ENCODE measurements around the gene LIMS2. TPM values are rescaled to one million over a fixed set of nuclear protein-coding genes. Genes with fewer than 3 reads are reported as not detected.

The LIMS2 gene
- polyA plus RNA-seq, 1 donor (not counting 4 experiments of a cell fraction or from before 2014, with no cell fraction given) = not detected

- no peak for FAIRE-seq
- TF ChIP-seq CTCF (optimal IDR thresholded peaks at IDR 0.05 in 1 of 3, IDR thresholded peaks at IDR 0.05 in 1 of 3, conservative IDR thresholded peaks at IDR 0.05 in 1 of 3; ENCODE audit: extremely low read depth in 1 of 3, insufficient read depth in 2 of 3, low read length in 3 of 3) = no peak
- TF ChIP-seq EZH2 (IDR thresholded peaks at IDR 0.05; ENCODE audit: low read length) = no peak
- DNase-seq (ENCODE audit: low read depth, low spot score) = no peak
- Histone ChIP-seq H3K36me3 (ENCODE audit: control insufficient read depth in 2 of 2, extremely low read depth in 1 of 2, insufficient read depth in 2 of 2, low read length in 2 of 2) (no peaks in the 10 kb centered on the region), H2AFZ (ENCODE audit: control insufficient read depth, low read length) (no peak overlapping the region), H3K9me1 (ENCODE audit: control insufficient read depth, extremely low read depth, insufficient read depth, low read length) (no peaks in the 10 kb centered on the region), H3K9ac (ENCODE audit: control insufficient read depth, extremely low read depth, insufficient read depth, low read length) (no peak overlapping the region), H4K20me1 (ENCODE audit: control insufficient read depth, extremely low read depth, insufficient read depth, low read length) (no peaks in the 10 kb centered on the region), H3K9me3 (ENCODE audit: control insufficient read depth, low read depth, low read length) (no peaks in the 10 kb centered on the region), H3K4me2 (ENCODE audit: control insufficient read depth, extremely low read depth, insufficient read depth, low read depth, low read length) (no peak overlapping the region), H3K27ac (ENCODE audit: control insufficient read depth, insufficient read depth, low read length) (no peak overlapping the region), H3K4me3 (ENCODE audit: control insufficient read depth in 2 of 3, extremely low read depth in 1 of 3, insufficient read depth in 2 of 3, low read depth in 1 of 3, low read length in 3 of 3) (no peak overlapping the region), H3K79me2 (ENCODE audit: control insufficient read depth, insufficient read depth, low read length) (no peaks in the 10 kb centered on the region), H3K27me3 (ENCODE audit: control insufficient read depth, extremely low read depth, insufficient read depth, low read length) (no peaks in the 10 kb centered on the region), H3K4me1 (ENCODE audit: control insufficient read depth, extremely low read depth, insufficient read depth, low read length) (peaks cover 9% of the 10 kb centered on the region)
- dilution Hi-C loops (cut with MboI; ENCODE audit: extremely low pct_ligation_motif_present, low sequenced_read_pairs) = no loop called here
These were observed 42.5 kb downstream of the LIMS2 start for GRCh38 chr2:127632592-127633489.

GRCh38 chr2:127631997-127632581 is 43.2 kb downstream of the LIMS2 start:
- no peaks in the 10 kb centered on the region for H3K9me1 ChIP-seq (ENCODE audit: control insufficient read depth, extremely low read depth, insufficient read depth, low read length)
- dilution Hi-C loops (cut with MboI; ENCODE audit: extremely low pct_ligation_motif_present, low sequenced_read_pairs) = no loop called here

More at GRCh38 chr2:127631997-127632581, 43.2 kb downstream of the LIMS2 start:
- no peak overlapping the region for H3K27ac ChIP-seq (ENCODE audit: control insufficient read depth, insufficient read depth, low read length)
- peaks cover 1% of the 10 kb centered on the region for H3K4me1 ChIP-seq (ENCODE audit: control insufficient read depth, extremely low read depth, insufficient read depth, low read length)
- no peak overlapping the region for H3K9ac ChIP-seq (ENCODE audit: control insufficient read depth, extremely low read depth, insufficient read depth, low read length)
- no peaks in the 10 kb centered on the region for H3K36me3 ChIP-seq (ENCODE audit: control insufficient read depth in 2 of 2, extremely low read depth in 1 of 2, insufficient read depth in 2 of 2, low read length in 2 of 2)
- no peaks in the 10 kb centered on the region for H3K27me3 ChIP-seq (ENCODE audit: control insufficient read depth, extremely low read depth, insufficient read depth, low read length)
- no peak overlapping the region for H2AFZ ChIP-seq (ENCODE audit: control insufficient read depth, low read length)
- TF ChIP-seq EZH2 (IDR thresholded peaks at IDR 0.05; ENCODE audit: low read length) = no peak
- TF ChIP-seq CTCF (optimal IDR thresholded peaks at IDR 0.05 in 1 of 3, IDR thresholded peaks at IDR 0.05 in 1 of 3, conservative IDR thresholded peaks at IDR 0.05 in 1 of 3; ENCODE audit: extremely low read depth in 1 of 3, insufficient read depth in 2 of 3, low read length in 3 of 3) = no peak
- H3K4me2 ChIP-seq (ENCODE audit: control insufficient read depth, extremely low read depth, insufficient read depth, low read depth, low read length) = no peak overlapping the region
- no peak for DNase-seq (ENCODE audit: low read depth, low spot score)
- no peak for FAIRE-seq
- no peaks in the 10 kb centered on the region for H3K9me3 ChIP-seq (ENCODE audit: control insufficient read depth, low read depth, low read length)
- H3K79me2 ChIP-seq (ENCODE audit: control insufficient read depth, insufficient read depth, low read length) = no peaks in the 10 kb centered on the region
- H4K20me1 ChIP-seq (ENCODE audit: control insufficient read depth, extremely low read depth, insufficient read depth, low read length) = no peaks in the 10 kb centered on the region
- H3K4me3 ChIP-seq (ENCODE audit: control insufficient read depth in 2 of 3, extremely low read depth in 1 of 3, insufficient read depth in 2 of 3, low read depth in 1 of 3, low read length in 3 of 3) = no peak overlapping the region
